NCI-H1105 treated with DMSO at 0.1 percent for 48 hours (cell line): ENCODE measurements around the gene NCOR1.
"Not testable (repeated sequence)": the region's sequence is repeated elsewhere in the genome, so short reads cannot be mapped to it uniquely, and the experiment has no call there.

ENCODE experiments used
- DNase-seq: peaks from one replicate; lab custom pipeline; 2025; lab: John Stamatoyannopoulos, UW

The NCOR1 gene

DNA sequence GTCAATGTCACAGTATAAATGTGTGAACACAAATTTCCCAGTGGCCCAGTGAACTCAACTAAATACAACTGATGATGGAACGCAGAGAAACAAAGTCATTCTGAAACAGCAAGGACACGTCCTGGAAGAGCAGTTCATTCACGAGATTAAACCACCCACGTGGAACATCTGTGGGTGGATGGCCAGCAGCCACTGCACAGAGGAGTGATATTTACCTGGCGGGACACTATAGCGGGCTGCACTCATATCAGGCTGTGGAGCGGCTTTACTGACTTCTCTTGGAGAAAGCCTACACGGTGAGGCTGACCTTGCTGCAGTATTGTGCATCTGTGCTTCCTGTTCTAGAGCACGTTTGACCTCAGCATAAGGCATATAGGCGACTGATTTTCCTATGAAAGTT, 128.4 kb downstream of the NCOR1 start:
- DNase-seq: no peak

DNA sequence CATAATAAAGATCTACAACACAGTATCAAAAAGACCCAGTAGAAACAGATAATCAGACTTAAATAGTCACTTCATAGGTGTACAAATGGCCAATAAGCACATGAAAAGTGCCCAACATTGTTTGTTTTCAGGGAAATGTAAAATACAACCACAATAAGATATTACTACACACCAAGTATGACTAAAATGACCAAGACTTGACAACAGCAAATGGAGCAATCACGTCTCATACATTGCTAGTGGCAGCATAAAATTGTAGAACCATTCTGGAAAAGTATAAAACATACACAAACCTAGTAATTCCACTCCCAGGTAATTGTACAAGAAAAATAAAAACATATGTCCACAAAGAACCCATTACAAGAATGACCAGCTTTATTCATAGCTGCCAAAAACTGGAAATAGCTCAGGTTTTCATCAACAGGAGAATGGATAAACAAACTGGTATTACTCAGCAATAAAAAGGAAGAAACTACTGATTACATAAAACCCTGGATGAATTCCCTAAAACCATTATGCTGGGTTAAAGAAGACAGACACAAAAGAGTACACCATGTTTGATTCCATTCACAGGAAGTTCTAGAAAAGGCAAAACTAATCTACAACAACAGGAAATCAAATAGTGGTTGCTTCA, 130.2 kb downstream of the NCOR1 start:
- DNase-seq: no peak

DNA sequence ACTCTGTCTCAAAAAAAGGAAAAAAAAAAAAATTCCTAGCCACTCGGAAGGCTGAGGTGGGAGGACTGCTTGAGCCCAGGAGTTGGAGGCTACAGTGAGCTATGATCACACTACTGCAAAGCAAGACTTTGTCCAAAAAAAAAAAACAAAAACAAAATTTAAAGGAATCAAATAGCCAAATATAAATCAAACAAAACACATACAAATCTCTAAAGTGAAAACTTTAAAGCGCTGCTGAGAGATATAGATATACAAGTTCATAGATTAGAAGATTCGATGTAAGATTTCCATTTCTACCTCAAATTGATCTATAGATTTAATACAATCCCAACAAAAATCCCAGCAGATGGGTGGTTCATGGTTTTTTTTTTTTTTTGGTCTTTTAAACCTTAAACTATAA, 132.1 kb downstream of the NCOR1 start:
- no peak for DNase-seq

DNA sequence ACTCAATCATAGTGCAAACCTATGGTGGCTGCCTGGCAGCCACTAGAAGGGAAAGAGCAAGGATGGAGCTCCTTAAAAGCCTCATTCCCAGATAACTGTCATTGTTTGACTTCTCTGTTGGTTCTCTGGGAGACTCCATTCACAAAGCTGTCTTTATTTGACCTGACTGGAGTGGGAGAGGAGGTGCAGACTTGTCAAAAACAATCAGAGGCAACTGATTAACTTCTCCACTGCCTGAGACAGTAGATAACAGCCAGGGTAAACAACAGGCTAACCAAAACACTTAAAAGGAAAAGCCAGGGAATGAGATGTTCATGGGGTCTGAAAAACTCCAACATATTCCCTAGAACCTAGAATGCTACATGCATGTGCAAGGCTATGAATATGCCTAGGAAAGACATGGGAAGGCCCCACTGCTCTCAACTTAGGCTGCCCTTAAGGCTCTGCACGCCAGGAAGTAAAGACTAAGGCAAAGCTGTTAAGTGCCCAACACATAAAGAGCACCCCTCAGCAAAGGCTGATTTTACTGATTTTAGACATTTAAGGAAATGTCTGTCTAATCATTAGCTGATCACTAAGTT, 133.7 kb downstream of the NCOR1 start:
- no peak for DNase-seq

DNA sequence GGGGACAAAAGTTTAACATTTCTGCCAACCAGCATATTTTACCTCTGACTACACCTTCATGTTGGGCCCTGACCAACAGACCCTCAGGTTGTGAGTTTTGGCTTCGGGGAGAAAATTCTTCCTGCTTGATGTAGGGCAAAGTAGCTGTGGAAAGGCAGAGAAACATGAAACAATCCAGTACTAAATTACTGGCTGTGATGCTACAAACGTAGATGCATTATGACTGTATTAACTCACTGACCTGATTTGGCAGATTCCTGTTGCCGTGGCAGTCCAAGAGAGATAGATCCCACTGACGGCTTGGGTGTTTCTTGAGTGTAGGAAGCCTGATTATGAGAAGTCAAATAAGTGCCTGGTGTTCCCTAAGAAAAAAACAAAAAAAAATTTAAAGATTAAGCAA, 135.0 kb downstream of the NCOR1 start:
- DNase-seq: no peak

DNA sequence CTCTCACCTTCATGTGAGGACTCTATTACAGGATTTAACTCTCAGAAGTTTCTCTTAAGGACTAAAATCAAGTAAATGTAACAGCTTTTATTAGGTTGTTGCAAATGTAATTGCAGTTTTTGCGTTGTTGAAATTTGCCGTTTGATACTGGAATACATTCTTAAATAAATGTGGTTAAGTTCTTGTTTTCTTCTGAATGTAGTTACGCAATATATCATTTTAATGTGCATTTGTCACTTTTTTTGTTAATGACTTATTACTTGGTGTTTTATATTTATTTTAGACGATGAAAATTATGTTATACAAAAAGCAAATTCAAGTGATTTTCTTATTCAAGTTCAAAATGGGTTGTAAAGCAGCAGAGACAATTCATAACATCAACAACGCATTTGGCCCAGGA, 139.4 kb downstream of the NCOR1 start:
- no peak for DNase-seq

DNA sequence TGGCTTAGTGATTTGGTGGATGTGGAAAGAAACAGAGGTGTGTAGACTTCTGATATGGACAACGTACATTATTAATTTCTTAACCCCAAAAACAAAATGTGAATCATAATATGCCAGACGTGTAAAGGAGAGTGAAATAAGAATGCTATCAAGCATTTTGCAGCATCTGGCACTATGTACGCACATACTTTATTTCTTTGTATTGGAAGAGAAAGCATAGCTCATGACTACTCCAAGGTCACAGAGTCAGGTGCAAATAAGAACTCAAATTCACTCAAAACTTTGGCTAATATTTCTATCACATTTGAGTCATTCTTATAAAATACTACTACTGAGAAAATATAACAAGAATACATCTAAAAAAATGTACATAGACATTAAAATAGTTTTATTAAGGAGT, 140.9 kb downstream of the NCOR1 start:
- no peak for DNase-seq

DNA sequence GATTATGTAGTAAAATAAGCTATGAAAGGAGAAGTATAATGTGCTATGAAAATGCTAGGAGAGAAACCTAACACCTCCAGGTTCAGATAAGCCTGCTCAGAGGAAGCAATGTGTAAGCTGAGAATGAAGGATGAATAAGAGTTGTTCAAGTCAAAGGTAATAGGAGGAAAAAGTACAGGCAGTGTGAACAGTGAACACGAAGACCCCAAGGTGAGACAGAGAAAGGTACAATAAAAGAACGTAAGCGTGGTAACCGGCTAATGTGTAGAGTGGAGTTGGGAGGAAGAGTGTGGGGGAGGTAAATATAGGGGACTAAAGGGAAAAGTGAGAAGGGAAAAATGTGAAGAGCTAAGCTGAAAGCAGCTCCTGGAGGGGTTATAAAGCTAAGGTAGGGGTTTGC, 141.5 kb downstream of the NCOR1 start:
- DNase-seq: no peak

DNA sequence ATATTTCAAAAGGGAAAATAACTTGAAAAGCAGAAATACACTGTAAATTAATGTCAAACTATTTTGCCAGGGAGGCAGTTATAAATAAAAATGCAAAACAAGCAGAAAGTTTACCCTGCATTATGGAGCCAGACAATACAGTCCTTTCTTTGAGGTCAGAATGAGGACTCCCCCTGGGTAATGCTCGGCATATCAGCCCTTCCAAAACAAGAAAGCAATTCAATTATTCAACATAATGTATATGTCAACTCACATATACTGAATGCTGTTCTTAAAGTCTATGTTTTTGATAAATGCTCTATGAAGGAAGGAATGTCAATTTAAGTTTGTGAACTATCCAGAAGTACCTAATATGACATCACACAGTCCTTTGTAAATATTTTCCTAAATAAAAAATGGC, 143.3 kb downstream of the NCOR1 start:
- no peak for DNase-seq

DNA sequence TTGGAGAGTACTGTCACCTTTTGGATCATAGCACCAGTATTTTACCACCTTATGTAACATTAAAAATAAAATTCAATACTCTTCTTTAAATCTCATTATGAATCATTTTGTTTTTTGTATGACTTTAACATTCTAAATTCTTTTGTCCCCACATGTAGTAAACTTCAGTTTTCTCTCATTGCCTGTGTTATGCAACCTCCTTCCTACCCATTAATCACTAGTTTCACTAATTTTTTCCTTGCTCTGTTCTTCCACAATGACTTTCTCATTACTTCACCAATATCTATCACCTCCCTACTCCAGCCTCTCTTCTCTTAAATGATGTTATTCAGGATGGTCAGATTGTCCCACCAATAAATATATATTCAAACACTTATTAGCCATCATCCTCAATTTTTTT, 147.0 kb downstream of the NCOR1 start:
- no peak for DNase-seq

DNA sequence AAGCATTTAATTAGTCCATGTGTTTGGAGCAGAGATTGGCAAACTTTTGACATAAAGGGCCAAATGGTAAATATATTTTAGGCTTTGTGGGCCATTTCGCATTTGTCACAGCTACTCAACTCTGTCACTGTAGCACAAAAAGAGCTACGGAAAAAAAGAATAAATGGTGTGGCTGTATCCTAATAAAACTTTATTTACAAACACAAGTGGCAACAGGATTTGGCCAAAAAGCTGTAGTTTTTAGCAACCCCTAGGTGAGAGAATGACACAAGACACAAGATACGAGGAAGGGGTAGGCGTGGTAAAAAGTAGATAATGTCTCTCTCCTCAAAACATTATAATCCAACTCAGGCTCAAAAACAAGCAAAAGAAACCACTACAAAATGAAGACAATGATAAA, 149.2 kb downstream of the NCOR1 start:
- no peak for DNase-seq

DNA sequence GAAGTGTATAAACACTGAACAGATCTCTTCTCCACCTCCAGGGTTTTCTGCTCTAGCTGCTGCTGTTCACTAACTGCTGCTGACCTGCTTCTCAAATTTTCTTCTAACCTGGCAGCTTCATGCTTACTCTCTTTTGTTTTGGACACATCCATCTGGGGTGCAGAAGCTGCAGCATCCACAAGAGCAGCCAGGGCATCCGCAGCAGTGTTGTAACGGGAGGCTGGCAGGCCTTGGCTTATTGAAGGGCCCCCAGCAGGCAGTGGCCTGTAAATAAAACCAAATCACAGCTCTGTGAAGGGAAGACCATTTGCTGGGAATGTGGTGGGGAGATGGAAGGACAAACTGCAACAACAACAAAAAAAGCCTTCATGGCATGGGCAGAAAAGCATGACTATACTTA, 153.7 kb downstream of the NCOR1 start:
- DNase-seq: no peak

DNA sequence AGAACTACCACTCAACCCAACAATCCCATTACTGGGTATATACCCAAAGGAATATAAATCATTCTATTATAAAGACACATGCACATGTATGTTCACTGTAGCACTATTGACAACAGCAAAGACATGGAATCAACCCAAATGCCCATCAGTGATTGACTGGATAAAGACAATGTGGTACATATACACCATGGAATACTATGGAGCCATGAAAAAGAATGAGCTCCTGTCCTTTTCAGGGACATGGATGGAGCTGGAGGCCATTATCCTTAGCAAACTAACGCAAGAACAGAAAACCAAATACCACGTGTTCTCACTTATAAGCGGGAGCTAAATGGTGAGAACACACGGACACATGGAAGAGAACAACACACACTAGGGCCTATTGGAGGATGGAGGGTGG, 160.2 kb downstream of the NCOR1 start:
- not testable (repeated sequence) for DNase-seq

DNA sequence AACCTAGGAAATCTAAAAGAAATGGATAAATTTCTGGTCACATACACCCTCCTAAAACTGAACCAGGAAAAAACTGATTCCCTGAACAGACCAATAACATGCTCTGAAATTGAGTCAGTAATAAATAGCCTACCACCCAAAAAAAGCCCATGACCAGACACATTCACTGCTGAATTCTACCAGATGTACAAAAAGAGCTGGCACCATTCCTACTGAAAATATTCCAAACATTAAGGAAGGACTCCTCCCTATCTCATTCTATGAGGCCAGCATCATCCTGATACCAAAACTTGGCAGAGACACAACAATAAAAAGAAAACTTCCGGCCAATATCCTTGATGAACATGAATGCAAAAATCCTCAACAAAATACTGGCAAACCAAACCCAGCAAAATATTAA, 162.8 kb downstream of the NCOR1 start:
- no peak for DNase-seq

DNA sequence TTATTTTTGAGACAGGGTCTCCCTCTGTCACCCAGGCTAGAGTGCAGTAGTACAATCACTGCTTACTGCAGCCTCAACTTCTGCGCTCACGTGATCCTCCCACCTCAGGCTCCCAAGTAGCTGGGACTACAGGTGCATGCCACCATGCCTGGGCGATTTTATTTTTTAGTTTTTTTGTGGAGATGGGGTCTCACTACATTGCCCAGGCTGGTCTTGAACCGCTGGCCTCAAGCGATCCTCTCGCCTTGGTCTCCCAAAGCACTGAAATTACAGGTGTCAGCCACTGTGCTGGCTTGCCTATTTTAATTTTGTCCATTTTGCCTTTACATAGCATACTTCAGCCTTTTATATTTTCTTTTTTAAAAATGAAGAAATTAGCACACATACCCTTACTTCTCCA, 164.5 kb downstream of the NCOR1 start:
- DNase-seq: no peak

DNA sequence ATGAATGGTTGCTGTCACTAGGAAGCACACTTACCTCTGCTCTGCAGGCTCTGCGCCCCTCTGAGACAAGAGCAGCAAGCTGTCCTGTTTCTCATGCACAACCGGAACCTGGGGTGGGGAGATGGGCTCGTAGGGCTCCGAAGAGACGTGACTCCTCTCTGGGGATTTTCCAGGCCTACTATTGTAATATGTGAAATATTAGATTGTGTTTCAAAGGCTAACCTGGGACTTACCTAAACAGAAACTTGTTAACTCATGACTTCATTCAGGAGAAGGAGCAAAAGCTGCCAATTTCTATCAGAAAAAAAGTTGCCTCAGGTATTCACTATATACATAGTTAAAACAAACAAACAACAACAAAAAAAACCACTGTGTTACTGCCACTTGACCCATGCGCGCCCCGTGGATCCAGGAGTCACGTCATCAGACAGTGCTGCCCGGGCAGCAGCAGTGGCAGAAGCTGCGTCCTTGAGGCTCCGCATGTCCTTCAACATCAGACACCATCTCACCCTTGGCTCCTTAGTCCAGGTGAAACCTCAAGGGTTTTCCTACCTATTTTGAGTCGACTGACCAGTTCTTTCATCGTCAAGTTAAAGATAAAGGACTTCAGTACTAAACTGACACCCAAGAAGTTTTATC, 166.4 kb downstream of the NCOR1 start:
- no peak for DNase-seq

DNA sequence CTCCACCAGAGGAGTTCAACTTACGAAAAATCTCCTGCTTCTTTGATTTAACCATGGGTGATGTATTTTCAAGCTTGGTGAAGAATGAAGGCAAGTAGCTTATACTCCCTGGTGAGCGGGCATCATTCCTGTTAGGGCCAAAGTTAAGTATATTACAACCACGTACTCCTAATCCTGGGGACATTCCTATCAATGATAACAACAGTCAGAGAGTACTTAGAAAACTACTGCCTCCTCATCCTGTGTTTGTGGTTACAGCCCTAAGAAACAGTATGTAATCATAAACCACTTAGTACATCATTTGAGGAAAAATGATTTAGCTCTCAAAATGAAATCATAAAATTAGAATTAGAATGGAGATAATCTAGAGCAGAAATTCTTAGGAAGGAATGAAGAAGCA, 168.4 kb downstream of the NCOR1 start:
- no peak for DNase-seq

DNA sequence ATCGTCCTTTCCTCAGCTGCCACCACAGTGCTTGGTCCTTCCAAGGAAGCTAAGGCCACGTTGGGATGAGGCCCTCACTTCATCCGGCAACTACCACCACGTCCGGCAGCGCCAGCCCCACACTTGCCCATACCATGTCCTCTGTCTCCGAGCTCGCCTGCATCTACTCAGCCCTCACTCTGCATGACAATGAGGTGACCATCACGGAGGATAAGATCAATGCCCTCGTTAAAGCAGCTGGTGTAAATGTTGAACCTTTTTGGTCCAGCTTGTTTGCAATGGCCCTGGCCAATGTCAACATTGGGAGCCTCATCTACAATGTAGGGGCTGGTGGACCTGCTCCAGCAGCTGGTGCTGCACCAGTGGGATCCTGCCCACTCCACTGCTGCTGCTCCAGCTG, 170.8 kb downstream of the NCOR1 start:
- no peak for DNase-seq

DNA sequence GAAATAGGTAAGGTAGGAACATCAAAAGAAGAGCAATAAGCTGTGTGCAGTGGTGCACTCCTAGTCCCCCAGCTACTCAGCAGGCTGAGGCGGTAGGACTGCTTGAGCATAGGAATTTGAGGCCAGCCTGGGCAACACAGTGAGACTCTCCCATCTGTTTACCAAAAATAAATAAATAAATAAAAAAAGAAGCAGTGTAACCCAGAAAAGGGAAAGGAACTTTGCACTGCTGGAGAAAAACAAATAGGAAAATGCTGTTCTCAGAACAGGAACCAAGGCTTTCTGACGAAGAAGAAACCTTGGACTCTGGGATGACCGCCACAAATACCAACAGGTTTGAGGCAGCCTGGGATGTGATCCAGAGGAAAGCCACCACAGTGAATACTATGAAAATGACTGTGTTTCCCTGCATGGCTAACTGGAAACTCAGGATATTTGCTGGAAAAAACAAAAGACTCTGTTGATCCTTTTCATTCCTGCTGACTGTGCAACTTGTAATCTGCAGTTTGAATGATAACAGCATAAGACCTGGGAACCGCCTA, 174.6 kb downstream of the NCOR1 start:
- no peak for DNase-seq

DNA sequence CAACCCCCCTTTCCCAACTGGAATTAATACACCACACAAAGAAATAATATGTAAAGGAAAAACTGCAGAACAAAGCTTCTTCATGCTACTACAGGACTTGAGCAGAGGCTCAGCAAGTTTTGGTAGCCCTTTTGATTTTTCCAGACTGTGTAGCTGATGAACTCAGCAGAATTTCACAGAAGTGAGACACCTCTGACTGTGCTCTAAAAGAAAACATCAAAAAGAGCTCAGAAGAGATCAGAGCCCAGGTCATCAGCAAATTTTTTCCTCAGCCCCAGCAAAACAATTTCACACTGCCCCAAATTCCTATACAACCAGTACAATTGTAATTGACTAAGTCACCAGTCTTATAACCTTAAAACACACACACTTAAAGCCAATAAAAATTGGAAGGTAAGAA, 177.7 kb downstream of the NCOR1 start:
- DNase-seq: no peak

DNA sequence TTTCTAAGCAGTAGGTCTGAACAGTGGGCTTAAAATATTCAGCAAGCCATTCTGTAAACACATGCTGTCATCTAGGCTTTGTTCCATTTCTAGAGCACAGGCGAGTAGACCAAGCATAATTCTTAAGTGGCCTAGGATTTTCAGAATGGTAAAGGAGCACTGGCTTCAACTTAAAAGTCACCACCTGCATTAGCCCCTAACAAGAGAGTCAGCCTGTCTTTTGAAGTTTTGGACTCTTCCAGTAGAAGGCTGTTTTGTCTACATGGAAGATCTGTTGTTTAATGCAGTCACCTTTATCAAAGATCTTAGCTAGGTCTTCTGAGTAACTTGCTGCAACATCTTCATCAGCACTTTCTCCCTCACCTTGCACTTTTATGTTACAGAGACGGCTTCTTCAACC, 179.1 kb downstream of the NCOR1 start:
- DNase-seq: no peak

DNA sequence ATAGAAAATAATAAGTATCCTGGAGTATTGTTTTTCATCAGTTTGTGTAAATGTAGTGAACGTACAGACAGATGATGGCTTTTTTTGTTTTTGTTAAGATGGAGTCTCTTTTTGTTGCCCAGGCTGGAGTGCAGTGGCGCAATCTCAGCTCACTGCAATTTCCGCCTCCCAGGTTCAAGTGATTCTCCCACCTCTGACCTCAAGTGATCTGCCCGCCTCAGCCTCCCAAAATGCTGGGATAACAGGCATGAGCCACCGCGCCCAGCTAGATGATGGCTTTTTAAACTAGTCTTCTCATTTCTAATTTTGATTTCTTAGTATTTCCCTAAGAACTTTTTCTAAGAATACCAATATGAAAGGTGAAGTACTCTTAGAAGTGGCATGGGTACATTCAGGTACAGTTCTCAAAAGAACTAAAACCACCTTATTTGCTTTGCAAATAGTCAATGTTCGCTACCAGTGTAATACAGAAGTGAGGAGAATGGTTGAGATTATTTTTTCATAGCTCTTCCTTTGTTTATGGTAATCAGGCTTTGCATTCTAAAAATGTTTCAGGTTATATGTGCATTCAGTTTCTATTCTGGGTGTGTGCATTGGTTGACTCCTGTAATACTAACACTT, 181.5 kb downstream of the NCOR1 start:
- no peak for DNase-seq
